Measurements from ENCODE around the gene PREX1.

DNA sequence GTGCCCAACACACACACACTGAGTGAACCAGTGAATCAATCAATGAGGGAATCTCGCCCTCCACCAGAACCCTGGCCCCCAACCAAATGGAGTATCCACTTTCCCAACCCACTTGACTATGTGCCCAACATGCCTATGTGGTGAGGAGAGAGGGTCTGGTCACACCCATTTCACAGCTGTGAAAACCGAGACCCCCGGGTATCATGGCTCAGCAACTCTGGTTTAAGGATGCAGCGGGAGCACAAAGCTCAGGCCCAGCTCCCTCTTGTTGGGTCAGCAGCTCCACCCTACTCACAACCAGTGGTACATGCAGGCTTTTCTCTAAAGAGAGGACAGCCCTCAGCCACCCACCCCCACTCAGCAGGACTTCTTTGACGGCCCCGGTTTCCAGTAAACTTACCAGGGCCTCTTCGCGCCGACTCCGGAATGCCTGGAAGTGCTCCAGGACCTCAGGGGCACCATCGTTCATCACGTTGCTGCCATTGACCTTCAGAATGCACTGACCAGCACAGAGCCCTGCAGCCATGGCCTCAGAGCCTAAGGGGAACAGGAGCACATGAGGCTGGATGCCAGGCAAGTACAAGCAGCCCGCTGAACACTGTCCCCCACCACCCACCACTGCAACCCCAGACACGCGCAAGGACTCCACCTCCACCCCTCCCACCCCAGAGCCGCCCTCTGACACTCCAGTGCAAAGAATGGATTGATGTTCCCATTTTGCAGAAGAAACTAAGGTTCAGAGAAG is 174.7 kb downstream of the PREX1 start:
- TF ChIP-seq, protein P1, sequence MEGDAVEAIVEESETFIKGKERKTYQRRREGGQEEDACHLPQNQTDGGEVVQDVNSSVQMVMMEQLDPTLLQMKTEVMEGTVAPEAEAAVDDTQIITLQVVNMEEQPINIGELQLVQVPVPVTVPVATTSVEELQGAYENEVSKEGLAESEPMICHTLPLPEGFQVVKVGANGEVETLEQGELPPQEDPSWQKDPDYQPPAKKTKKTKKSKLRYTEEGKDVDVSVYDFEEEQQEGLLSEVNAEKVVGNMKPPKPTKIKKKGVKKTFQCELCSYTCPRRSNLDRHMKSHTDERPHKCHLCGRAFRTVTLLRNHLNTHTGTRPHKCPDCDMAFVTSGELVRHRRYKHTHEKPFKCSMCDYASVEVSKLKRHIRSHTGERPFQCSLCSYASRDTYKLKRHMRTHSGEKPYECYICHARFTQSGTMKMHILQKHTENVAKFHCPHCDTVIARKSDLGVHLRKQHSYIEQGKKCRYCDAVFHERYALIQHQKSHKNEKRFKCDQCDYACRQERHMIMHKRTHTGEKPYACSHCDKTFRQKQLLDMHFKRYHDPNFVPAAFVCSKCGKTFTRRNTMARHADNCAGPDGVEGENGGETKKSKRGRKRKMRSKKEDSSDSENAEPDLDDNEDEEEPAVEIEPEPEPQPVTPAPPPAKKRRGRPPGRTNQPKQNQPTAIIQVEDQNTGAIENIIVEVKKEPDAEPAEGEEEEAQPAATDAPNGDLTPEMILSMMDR (IDR thresholded peaks at IDR 0.05; ENCODE audit: low read depth, low read length) = no peak
- TF ChIP-seq POLR2A (IDR thresholded peaks at IDR 0.05; ENCODE audit: extremely low read depth, insufficient read length) = no peak
